Vagina (tissue), 2 donors: ENCODE data around the gene CARD14. TPM values are rescaled to one million over a fixed set of nuclear protein-coding genes. Genes with fewer than 3 reads are reported as not detected.

Experiments
- DNase-seq, 2 donors: peaks; one replicate each; pipeline ENCODE4 v3.0.0-alpha.2; 2017; ENCODE audit errors: extremely low spot score in 2 of 2
- H3K27ac ChIP-seq: fragments of 200-600 bp; sonication (generic); one replicate; pipeline ENCODE4 v1.5.1; 2019
- H3K27me3 ChIP-seq: fragments of 200-600 bp; sonication (generic); one replicate; pipeline ENCODE4 v1.5.1; 2019
- H3K36me3 ChIP-seq, 2 donors: fragments of 200-600 bp; sonication (generic); one replicate each; pipeline ENCODE4 v1.5.1; 2017 to 2019
- H3K4me1 ChIP-seq: fragments of 200-600 bp; sonication (generic); one replicate; pipeline ENCODE4 v1.5.1; 2019
- H3K4me3 ChIP-seq, 2 donors: fragments of 200-600 bp; sonication (generic); 1 replicate in 1 of 2; 2 replicates in 1 of 2; pipeline ENCODE4 v1.5.1; 2016 to 2019
- H3K9me3 ChIP-seq: fragments of 200-600 bp; sonication (generic); one replicate; pipeline ENCODE4 v1.5.1; 2019
- CTCF ChIP-seq, 3 experiments: fragments of 450-650 bp in 2 of 3; fragments of 200-600 bp in 1 of 3; sonication (generic) in 1 of 3; IDR thresholded peaks; one replicate each; pipeline ENCODE4 v1.5.1; 2017 to 2019; ENCODE audit warnings: antibody characterized with exemption in 3 of 3, mild to moderate bottlenecking in 2 of 3, moderate library complexity in 2 of 3
- POLR2A ChIP-seq, 2 donors: fragments of 450-650 bp; IDR thresholded peaks; one replicate each; pipeline ENCODE4 v1.6.1; 2017; ENCODE audit warnings: antibody characterized with exemption in 2 of 2, mild to moderate bottlenecking in 2 of 2, moderate library complexity in 2 of 2
- POLR2AphosphoS5 ChIP-seq, 2 donors: sonication (generic); formaldehyde crosslinking; IDR thresholded peaks; one replicate each; pipeline ENCODE4 v1.9.0; 2017; ENCODE audit warnings: antibody characterized with exemption in 2 of 2, mild to moderate bottlenecking in 2 of 2, low read depth in 1 of 2; ENCODE audit not compliant: insufficient read depth in 1 of 2
- intact Hi-C: fragments of 100-400 bp; cut with DNase I; formaldehyde crosslinking; loops from one replicate; pipeline ENCODE4 v1.15.1; 2023
- total RNA-seq: library from RNA; depleted of rRNA; stranded (reverse); fragments of >200 nt; gene quantifications from one replicate; pipeline ENCODE4 v1.2.3, GENCODE V29; 2016

CARD14 gene
- total RNA-seq, 1 donor from 2014 or later: 30.0 TPM

DNA sequence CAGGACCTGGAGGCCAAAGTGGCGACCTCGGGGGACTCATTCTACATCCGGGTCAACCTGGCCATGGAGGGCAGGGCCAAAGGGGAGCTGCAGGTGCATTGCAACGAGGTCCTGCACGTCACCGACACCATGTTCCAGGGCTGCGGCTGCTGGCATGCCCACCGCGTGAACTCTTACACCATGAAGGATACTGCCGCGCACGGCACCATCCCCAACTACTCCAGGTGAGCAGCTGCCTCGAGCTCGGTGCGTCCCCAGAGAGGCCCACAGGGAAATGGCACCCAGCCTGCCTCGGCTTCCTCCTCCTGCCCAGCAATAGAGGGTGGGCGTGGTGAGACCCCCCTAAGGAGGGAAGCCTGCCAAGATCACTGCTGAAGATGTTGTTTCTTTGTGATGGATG is 32.4 kb downstream of the CARD14 start:
- Histone ChIP-seq H3K9me3 (no peaks in the 10 kb centered on the region), H3K27ac (no peak overlapping the region), H3K4me1 (no peaks in the 10 kb centered on the region), H3K36me3 (no peaks in the 10 kb centered on the region), H3K27me3 (no peaks in the 10 kb centered on the region), H3K4me3 (no peak overlapping the region)
- TF ChIP-seq POLR2AphosphoS5 (IDR thresholded peaks at IDR 0.05; ENCODE audit: insufficient read depth in 1 of 2, low read depth in 1 of 2) (no peak), CTCF (IDR thresholded peaks at IDR 0.05) (no peak), POLR2A (IDR thresholded peaks at IDR 0.05) (no peak)
- DNase-seq: no peak
- intact Hi-C loops: no loop called here

GRCh38 chr17:80203471-80203963 is 33.7 kb downstream of the CARD14 start:
- no peaks in the 10 kb centered on the region for H3K4me1 ChIP-seq
- TF ChIP-seq POLR2AphosphoS5 (IDR thresholded peaks at IDR 0.05; ENCODE audit: insufficient read depth in 1 of 2, low read depth in 1 of 2): no peak
- no peak for TF ChIP-seq POLR2A (IDR thresholded peaks at IDR 0.05)
- TF ChIP-seq CTCF (IDR thresholded peaks at IDR 0.05): no peak
- H3K27ac ChIP-seq: no peak overlapping the region
- H3K36me3 ChIP-seq: peaks cover 0 to 5% of the 10 kb centered on the region in 2 donors
- no peaks in the 10 kb centered on the region for H3K27me3 ChIP-seq
- no peaks in the 10 kb centered on the region for H3K9me3 ChIP-seq
- H3K4me3 ChIP-seq: no peak overlapping the region
- intact Hi-C loops: no loop called here
- no peak for DNase-seq

DNA sequence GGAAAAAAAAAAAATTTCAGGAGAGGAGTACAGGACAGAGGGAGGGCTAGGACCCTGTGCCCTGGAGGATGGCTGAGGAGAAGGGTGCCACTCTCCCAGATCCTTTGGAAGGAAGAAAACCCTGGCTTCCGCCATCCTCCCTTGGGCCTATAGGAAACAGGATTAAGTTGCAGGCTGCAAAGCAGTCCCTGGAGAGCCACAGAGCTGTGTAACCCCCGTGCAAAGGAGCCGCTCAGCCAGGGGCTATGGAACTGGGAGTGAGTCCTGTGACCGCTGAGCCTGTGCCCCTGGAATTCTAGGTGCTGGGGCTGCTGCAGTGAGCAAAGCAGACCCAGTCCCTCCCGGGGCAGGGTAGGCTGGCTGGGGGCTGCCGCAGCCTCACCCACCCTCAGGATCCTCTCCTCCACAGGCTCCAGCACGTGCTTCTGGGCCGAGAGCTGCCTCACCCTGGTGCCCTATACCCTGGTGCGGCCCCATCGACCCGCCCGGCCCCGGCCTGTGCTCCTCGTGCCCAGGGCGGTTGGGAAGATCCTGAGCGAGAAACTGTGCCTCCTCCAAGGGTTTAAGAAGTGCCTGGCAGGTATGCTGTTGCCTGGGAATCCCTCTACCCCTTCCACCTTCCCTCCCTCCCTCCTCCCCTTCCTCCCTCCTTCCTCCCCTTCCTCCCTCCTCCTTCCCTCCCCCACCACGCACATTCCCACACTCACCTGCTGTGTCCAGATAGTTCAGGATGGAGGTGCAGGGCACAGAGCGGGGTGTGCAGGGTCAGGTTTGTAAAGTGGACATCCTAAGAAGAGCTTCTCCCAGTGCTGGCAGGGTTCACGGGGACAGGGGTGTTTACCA is 35.0 kb downstream of the CARD14 start:
- TF ChIP-seq POLR2AphosphoS5 (IDR thresholded peaks at IDR 0.05; ENCODE audit: insufficient read depth in 1 of 2, low read depth in 1 of 2): no peak
- no peak for TF ChIP-seq CTCF (IDR thresholded peaks at IDR 0.05)
- TF ChIP-seq POLR2A (IDR thresholded peaks at IDR 0.05): no peak
- Histone ChIP-seq H3K4me1 (no peaks in the 10 kb centered on the region), H3K36me3 (peaks cover 0 to 11% of the 10 kb centered on the region in 2 donors), H3K9me3 (no peaks in the 10 kb centered on the region), H3K4me3 (no peak overlapping the region), H3K27ac (no peak overlapping the region), H3K27me3 (no peaks in the 10 kb centered on the region)
- intact Hi-C loops: no loop called here
- DNase-seq: no peak

GRCh38 chr17:80205811-80206210 is 36.0 kb downstream of the CARD14 start:
- intact Hi-C loops: no loop called here
- Histone ChIP-seq H3K4me3 (no peak overlapping the region), H3K27me3 (no peaks in the 10 kb centered on the region), H3K9me3 (no peaks in the 10 kb centered on the region), H3K27ac (no peak overlapping the region), H3K36me3 (peaks cover 0 to 20% of the 10 kb centered on the region in 2 donors), H3K4me1 (no peaks in the 10 kb centered on the region)
- DNase-seq: no peak
- TF ChIP-seq POLR2A (IDR thresholded peaks at IDR 0.05): no peak

DNA sequence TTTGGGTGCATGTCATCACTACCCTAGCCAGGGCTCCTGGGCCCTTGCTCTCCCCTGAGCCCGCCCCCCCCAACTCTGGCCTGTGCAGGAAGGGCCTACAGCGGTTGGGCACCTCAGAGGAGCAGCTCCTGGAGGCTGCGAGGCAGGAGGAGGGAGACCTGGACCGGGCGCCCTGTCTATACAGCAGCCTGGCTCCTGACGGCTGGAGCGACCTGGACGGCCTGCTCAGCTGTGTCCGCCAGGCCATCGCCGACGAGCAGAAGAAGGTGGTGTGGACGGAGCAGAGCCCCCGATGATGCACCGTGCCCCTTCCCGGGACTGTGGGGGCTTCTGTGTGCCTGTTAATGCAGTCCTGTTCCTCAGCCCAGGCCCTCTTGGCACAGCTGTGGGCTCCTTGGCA is 38.2 kb downstream of the CARD14 start:
- Histone ChIP-seq H3K9me3 (no peaks in the 10 kb centered on the region), H3K4me1 (no peaks in the 10 kb centered on the region), H3K27me3 (no peaks in the 10 kb centered on the region), H3K4me3 (no peak overlapping the region), H3K36me3 (peaks cover 5 to 37% of the 10 kb centered on the region in 2 donors), H3K27ac (no peak overlapping the region)
- intact Hi-C loops: no loop called here
- TF ChIP-seq POLR2A (IDR thresholded peaks at IDR 0.05) (no peak), CTCF (IDR thresholded peaks at IDR 0.05) (no peak), POLR2AphosphoS5 (IDR thresholded peaks at IDR 0.05; ENCODE audit: insufficient read depth in 1 of 2, low read depth in 1 of 2) (no peak)
- no peak for DNase-seq
